SK-N-SH treated with all-trans-retinoic acid at 6 μM for 48 hours (cell line): ENCODE measurements around the gene NBAS.

ENCODE experiments used
- ARNTL ChIP-seq: fragments of 450-650 bp; formaldehyde crosslinking; IDR thresholded peaks from 2 replicates; pipeline ENCODE4 v1.5.0; 2020; ENCODE audit warnings: low read depth, mild to moderate bottlenecking, moderate library complexity, borderline replicate concordance
- ISL1 ChIP-seq: fragments of 250-450 bp; sonication (Bioruptor Pico); IDR thresholded peaks from 2 replicates; pipeline ENCODE4 v2.1.2; 2022; ENCODE audit warnings: mild to moderate bottlenecking, moderate library complexity
- OSR1 ChIP-seq: fragments of 250-450 bp; sonication (Bioruptor Pico); IDR thresholded peaks from 2 replicates; pipeline ENCODE4 v1.8.0; 2022; ENCODE audit warnings: moderate library complexity, mild to moderate bottlenecking, inconsistent platforms
- PATZ1 ChIP-seq: fragments of 250-450 bp; sonication (Bioruptor Pico); IDR thresholded peaks from 2 replicates; pipeline ENCODE4 v1.8.0; 2020; ENCODE audit warnings: mild to moderate bottlenecking, moderate library complexity, borderline replicate concordance
- RARB ChIP-seq: fragments of 250-450 bp; sonication (Bioruptor Pico); IDR thresholded peaks from 2 replicates; pipeline ENCODE4 v1.8.0; 2021; ENCODE audit warnings: mild to moderate bottlenecking, moderate library complexity
- SNAI2 ChIP-seq: fragments of 250-450 bp; sonication (Bioruptor Pico); IDR thresholded peaks from 2 replicates; pipeline ENCODE4 v1.5.0; 2020; ENCODE audit warnings: mild to moderate bottlenecking, moderate library complexity
- TCF4 ChIP-seq: fragments of 250-450 bp; sonication (Bioruptor Pico); IDR thresholded peaks from 2 replicates; pipeline ENCODE4 v1.8.0; 2021; ENCODE audit warnings: mild to moderate bottlenecking, moderate library complexity, borderline replicate concordance
- TOX ChIP-seq: fragments of 250-450 bp; sonication (Bioruptor Pico); IDR thresholded peaks from 2 replicates; pipeline ENCODE4 v1.8.0; 2021; ENCODE audit warnings: mild to moderate bottlenecking, moderate library complexity, borderline replicate concordance
- TSHZ2 ChIP-seq: fragments of 250-450 bp; sonication (Bioruptor Pico); IDR thresholded peaks from 2 replicates; pipeline ENCODE4 v1.5.0; 2020; ENCODE audit warnings: mild to moderate bottlenecking, moderate library complexity
- ZC3H10 ChIP-seq: fragments of 250-450 bp; sonication (Bioruptor Pico); IDR thresholded peaks from 2 replicates; pipeline ENCODE4 v1.5.1; 2021; ENCODE audit warnings: mild to moderate bottlenecking, moderate library complexity
- ZFP3 ChIP-seq: fragments of 250-450 bp; sonication (Bioruptor Pico); IDR thresholded peaks from 2 replicates; pipeline ENCODE4 v1.5.0; 2020; ENCODE audit warnings: mild to moderate bottlenecking, moderate library complexity
- ZFP30 ChIP-seq: fragments of 450-650 bp; formaldehyde crosslinking; IDR thresholded peaks from 2 replicates; pipeline ENCODE4 v1.5.0; 2022; ENCODE audit warnings: mild to moderate bottlenecking, moderate library complexity
- ZNF70 ChIP-seq: fragments of 450-650 bp; formaldehyde crosslinking; IDR thresholded peaks from 2 replicates; pipeline ENCODE4 v1.5.0; 2020; ENCODE audit warnings: mild to moderate bottlenecking, moderate library complexity
- TF ChIP-seq, protein P1 (sequence below): fragments of 250-450 bp; sonication (Bioruptor Pico); IDR thresholded peaks from 2 replicates; pipeline ENCODE4 v1.8.0; 2021; ENCODE audit warnings: low read depth, mild to moderate bottlenecking, moderate library complexity, borderline replicate concordance

- TF ChIP-seq ISL1 (CRISPR knock-in tag) = no peak
- TF ChIP-seq, protein P1, sequence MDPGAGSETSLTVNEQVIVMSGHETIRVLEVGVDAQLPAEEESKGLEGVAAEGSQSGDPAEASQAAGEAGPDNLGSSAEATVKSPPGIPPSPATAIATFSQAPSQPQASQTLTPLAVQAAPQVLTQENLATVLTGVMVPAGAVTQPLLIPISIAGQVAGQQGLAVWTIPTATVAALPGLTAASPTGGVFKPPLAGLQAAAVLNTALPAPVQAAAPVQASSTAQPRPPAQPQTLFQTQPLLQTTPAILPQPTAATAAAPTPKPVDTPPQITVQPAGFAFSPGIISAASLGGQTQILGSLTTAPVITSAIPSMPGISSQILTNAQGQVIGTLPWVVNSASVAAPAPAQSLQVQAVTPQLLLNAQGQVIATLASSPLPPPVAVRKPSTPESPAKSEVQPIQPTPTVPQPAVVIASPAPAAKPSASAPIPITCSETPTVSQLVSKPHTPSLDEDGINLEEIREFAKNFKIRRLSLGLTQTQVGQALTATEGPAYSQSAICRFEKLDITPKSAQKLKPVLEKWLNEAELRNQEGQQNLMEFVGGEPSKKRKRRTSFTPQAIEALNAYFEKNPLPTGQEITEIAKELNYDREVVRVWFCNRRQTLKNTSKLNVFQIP (CRISPR knock-in tag) = no peak
- TF ChIP-seq ZNF70 (CRISPR knock-in tag) = no peak
- no peak for TF ChIP-seq ZFP3 (CRISPR knock-in tag)
- TF ChIP-seq SNAI2 (CRISPR knock-in tag) = no peak
- TF ChIP-seq PATZ1 (CRISPR knock-in tag) = no peak
- TF ChIP-seq ARNTL (CRISPR knock-in tag) = no peak
- no peak for TF ChIP-seq TOX (CRISPR knock-in tag)
- TF ChIP-seq TCF4 = no peak
- TF ChIP-seq TSHZ2 (CRISPR knock-in tag) = no peak
- no peak for TF ChIP-seq ZC3H10 (CRISPR knock-in tag)
- TF ChIP-seq ZFP30 (CRISPR knock-in tag) = no peak
- no peak for TF ChIP-seq RARB (CRISPR knock-in tag)
- TF ChIP-seq OSR1 (CRISPR knock-in tag) = no peak
These were observed 262.4 kb downstream of the NBAS start for GRCh38 chr2:15298770-15299169.
